HCT116 (cell line): ENCODE measurements around the gene RP9. TPM values are rescaled to one million over a fixed set of nuclear protein-coding genes. Genes with fewer than 3 reads are reported as not detected.

Experiments
- ATAC-seq: fragments of 200-7000 bp; cut with Tn5 transposase; 2 replicates; pipeline ENCODE4 v1.9.1; 2020; ENCODE audit warnings: mild to moderate bottlenecking, moderate library complexity
- BruUV-seq: library from RNA; stranded (reverse); fragments of 400-500 nt; replicated peaks from 2 replicates; lab custom pipeline; 2021; lab: Mats Ljungman, UMichigan
- CTCF ChIA-PET: fragments of 300-600 bp; sonication (Branson Sonifier 250); formaldehyde crosslinking; loops from one replicate; lab custom pipeline; 2021; ENCODE audit warnings: antibody characterized with exemption; lab: Charles Lee
- POLR2A ChIA-PET: fragments of 300-600, 350-600 bp; sonication (Branson Sonifier 250); formaldehyde crosslinking; loops from one replicate; lab custom pipeline; 2021; ENCODE audit warnings: antibody characterized with exemption; lab: Charles Lee
- RAD21 ChIA-PET, 2 experiments: fragments of 300-600 bp; sonication (Branson Sonifier 250); formaldehyde crosslinking; loops; one replicate each; lab custom pipeline; 2023; ENCODE audit warnings: low total read pairs in 2 of 2; ENCODE audit not compliant: uncharacterized antibody in 2 of 2, unreplicated experiment in 2 of 2, low non-redundant PET in 1 of 2; lab: Charles Lee
- DNase-seq: peaks from one replicate; pipeline ENCODE4 v3.0.0-alpha.2; 2010; ENCODE audit warnings: low read depth, low spot score
- H2AFZ ChIP-seq: fragments of 200-600 bp; shearing (Covaris generic), sonication (generic); 2 replicates; pipeline ENCODE4 v1.6.1; 2017; ENCODE audit warnings: low read depth, mixed run types, mixed read lengths, antibody characterized with exemption, low read length; ENCODE audit not compliant: poor library complexity, severe bottlenecking
- H3K27ac ChIP-seq: 2 replicates; pipeline ENCODE4 v1.5.1; 2012; ENCODE audit warnings: low read depth, low read length
- H3K27me3 ChIP-seq: fragments of 200-600 bp; sonication (generic); 2 replicates; pipeline ENCODE4 v1.6.1; 2016; ENCODE audit warnings: mixed run types, low read length, mixed read lengths; ENCODE audit not compliant: insufficient read depth
- H3K36me3 ChIP-seq, 2 experiments: fragments of 200-500 bp in 1 of 2; fragments of 200-600 bp in 1 of 2; sonication (Bioruptor generic) in 1 of 2; sonication (generic) in 1 of 2; 2 replicates each; pipeline versions ENCODE4 v1.5.1 to v1.6.1; 2014 to 2016; ENCODE audit warnings: low read length in 2 of 2, inconsistent platforms in 1 of 2, mixed read lengths in 1 of 2, mixed run types in 1 of 2; ENCODE audit not compliant: insufficient read depth in 2 of 2, control insufficient read depth in 1 of 2
- H3K4me1 ChIP-seq, 2 experiments: fragments of 200-600 bp in 1 of 2; sonication (generic) in 1 of 2; 2 replicates each; pipeline versions ENCODE4 v1.5.1 to v1.6.1; 2012 to 2017; ENCODE audit warnings: low read length in 2 of 2, inconsistent platforms in 1 of 2, mild to moderate bottlenecking in 1 of 2, mixed read lengths in 1 of 2, mixed run types in 1 of 2, moderate library complexity in 1 of 2; ENCODE audit not compliant: insufficient read depth in 2 of 2, control insufficient read depth in 1 of 2
- H3K4me2 ChIP-seq: fragments of 200-600 bp; sonication (generic); 2 replicates; pipeline ENCODE4 v1.6.1; 2017; ENCODE audit warnings: mixed run types, low read length, mixed read lengths
- H3K4me3 ChIP-seq, 2 experiments: fragments of 200-600 bp in 1 of 2; sonication (generic) in 1 of 2; replicated peaks in 1 of 2; 2 replicates each; pipeline ENCODE4 v1.5.1; 2011 to 2016; ENCODE audit warnings: low read length in 2 of 2, control low read depth in 1 of 2, low read depth in 1 of 2, mild to moderate bottlenecking in 1 of 2, mixed read lengths in 1 of 2, mixed run types in 1 of 2
- H3K79me2 ChIP-seq: fragments of 200-600 bp; sonication (generic); 2 replicates; pipeline ENCODE4 v1.6.1; 2017; ENCODE audit warnings: mild to moderate bottlenecking, mixed run types, low read length, moderate library complexity, mixed read lengths; ENCODE audit not compliant: insufficient read depth
- H3K9ac ChIP-seq: fragments of 200-600 bp; sonication (generic); 2 replicates; pipeline ENCODE4 v1.6.1; 2016; ENCODE audit warnings: low read length, mixed read lengths
- H3K9me2 ChIP-seq: fragments of 200-600 bp; sonication (generic), shearing (Covaris generic); 2 replicates; pipeline ENCODE4 v1.6.1; 2017; ENCODE audit warnings: mixed run types, mild to moderate bottlenecking, moderate library complexity; ENCODE audit not compliant: insufficient read depth
- H3K9me3 ChIP-seq, 2 experiments: fragments of 200-500 bp in 1 of 2; fragments of 200-600 bp in 1 of 2; sonication (Bioruptor generic) in 1 of 2; sonication (generic) in 1 of 2; 2 replicates each; pipeline ENCODE4 v1.6.1; 2014 to 2017; ENCODE audit warnings: low read length in 2 of 2, mixed read lengths in 2 of 2, inconsistent platforms in 1 of 2, low read depth in 1 of 2, mild to moderate bottlenecking in 1 of 2, mixed run types in 1 of 2, moderate library complexity in 1 of 2; ENCODE audit not compliant: control insufficient read depth in 1 of 2, insufficient read depth in 1 of 2
- H4K20me1 ChIP-seq: fragments of 200-600 bp; sonication (generic), shearing (Covaris generic); 2 replicates; pipeline ENCODE4 v1.6.1; 2017; ENCODE audit warnings: mixed run types, mild to moderate bottlenecking, moderate library complexity; ENCODE audit not compliant: insufficient read depth
- CBX3 ChIP-seq: IDR thresholded peaks from 2 replicates; pipeline ENCODE4 v1.6.1; 2012; ENCODE audit warnings: low read depth
- EZH2phosphoT487 ChIP-seq: fragments of 200-600 bp; IDR thresholded peaks from 2 replicates; pipeline ENCODE4 v1.6.1; 2018; ENCODE audit warnings: antibody characterized with exemption, borderline replicate concordance
- SIN3A ChIP-seq: IDR thresholded peaks from 2 replicates; pipeline ENCODE4 v1.6.1; 2012; ENCODE audit warnings: low read depth
- SRF ChIP-seq: IDR thresholded peaks from 2 replicates; pipeline ENCODE4 v1.6.1; 2012; ENCODE audit warnings: low read depth
- YY1 ChIP-seq: IDR thresholded peaks from 2 replicates; pipeline ENCODE4 v1.6.1; 2011; ENCODE audit warnings: low read length, low read depth, moderate library complexity, mild to moderate bottlenecking; ENCODE audit not compliant: insufficient replicate concordance; ENCODE audit errors: extremely low read depth
- ZFX ChIP-seq: fragments of 450-650 bp; IDR thresholded peaks from 2 replicates; pipeline ENCODE4 v1.6.1; 2017
- intact Hi-C: fragments of 100-400 bp; cut with micrococcal nuclease; formaldehyde crosslinking; loops from 2 replicates; pipeline ENCODE4 v1.10.0; 2022
- total RNA-seq: library from RNA; stranded (reverse); gene quantifications from one replicate; pipeline ENCODE4 v1.2.1, GENCODE V29; 2021; ENCODE audit not compliant: unreplicated experiment
- TF ChIP-seq, protein P1 (sequence below), 3 experiments: fragments of 200-600 bp in 1 of 3; sonication (generic) in 1 of 3; IDR thresholded peaks in 2 of 3; conservative IDR thresholded peaks in 1 of 3; 2 replicates each; pipeline ENCODE4 v1.5.1; 2012 to 2017; ENCODE audit warnings: low read depth in 2 of 3, low read length in 2 of 3, antibody characterized with exemption in 1 of 3, borderline replicate concordance in 1 of 3, control low read depth in 1 of 3, mild to moderate bottlenecking in 1 of 3, mixed read lengths in 1 of 3, mixed run types in 1 of 3, moderate library complexity in 1 of 3; ENCODE audit not compliant: insufficient read depth in 1 of 3
- TF ChIP-seq, protein P2 (sequence below): IDR thresholded peaks from 2 replicates; pipeline ENCODE4 v1.6.1; 2011; ENCODE audit warnings: mild to moderate bottlenecking, low read length, moderate library complexity; ENCODE audit not compliant: insufficient replicate concordance; ENCODE audit errors: extremely low read depth
- TF ChIP-seq, protein P3 (sequence below): IDR thresholded peaks from 2 replicates; pipeline ENCODE4 v1.6.1; 2012; ENCODE audit warnings: low read depth

RP9 gene
- total RNA-seq, 1 experiment from 2014 or later, result 14.2 TPM

DNA sequence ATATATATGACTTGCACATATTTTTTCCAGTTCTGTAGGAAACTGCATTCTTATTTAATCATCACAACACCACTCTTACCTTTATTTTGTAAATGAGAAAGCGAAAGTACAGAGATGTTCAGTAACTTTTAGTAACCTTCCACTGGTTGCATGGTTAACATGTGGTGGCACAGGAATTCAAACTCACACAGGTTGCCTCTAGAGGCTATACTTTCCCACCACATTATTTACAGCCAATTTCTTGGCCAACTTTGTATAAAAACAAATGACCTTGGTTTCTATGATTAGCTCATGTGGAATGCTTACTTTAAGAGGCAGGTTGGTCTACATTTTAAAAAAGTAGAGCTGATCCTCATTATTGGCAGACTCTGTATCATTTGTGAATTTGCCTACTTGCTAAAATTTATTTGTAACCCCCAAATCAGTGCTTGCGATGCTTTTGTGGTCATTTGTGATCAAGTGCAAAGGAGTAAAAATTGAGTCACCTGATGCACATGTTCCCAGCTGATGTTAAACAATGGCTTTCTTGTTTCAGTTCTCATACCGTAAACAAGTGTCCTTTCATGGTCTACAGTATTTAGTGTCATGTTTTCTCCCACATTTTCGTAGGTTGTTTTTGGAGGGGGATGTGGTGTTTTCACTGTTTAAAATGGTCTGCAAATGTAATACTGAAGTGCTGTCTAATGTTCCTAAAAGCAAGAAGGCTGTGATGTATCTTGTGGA, 35.0 kb upstream of the RP9 start (continued):
- TF ChIP-seq, protein P1, sequence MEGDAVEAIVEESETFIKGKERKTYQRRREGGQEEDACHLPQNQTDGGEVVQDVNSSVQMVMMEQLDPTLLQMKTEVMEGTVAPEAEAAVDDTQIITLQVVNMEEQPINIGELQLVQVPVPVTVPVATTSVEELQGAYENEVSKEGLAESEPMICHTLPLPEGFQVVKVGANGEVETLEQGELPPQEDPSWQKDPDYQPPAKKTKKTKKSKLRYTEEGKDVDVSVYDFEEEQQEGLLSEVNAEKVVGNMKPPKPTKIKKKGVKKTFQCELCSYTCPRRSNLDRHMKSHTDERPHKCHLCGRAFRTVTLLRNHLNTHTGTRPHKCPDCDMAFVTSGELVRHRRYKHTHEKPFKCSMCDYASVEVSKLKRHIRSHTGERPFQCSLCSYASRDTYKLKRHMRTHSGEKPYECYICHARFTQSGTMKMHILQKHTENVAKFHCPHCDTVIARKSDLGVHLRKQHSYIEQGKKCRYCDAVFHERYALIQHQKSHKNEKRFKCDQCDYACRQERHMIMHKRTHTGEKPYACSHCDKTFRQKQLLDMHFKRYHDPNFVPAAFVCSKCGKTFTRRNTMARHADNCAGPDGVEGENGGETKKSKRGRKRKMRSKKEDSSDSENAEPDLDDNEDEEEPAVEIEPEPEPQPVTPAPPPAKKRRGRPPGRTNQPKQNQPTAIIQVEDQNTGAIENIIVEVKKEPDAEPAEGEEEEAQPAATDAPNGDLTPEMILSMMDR (IDR thresholded peaks at IDR 0.05 in 2 of 3, conservative IDR thresholded peaks at IDR 0.05 in 1 of 3; ENCODE audit: borderline replicate concordance in 1 of 3, insufficient read depth in 1 of 3, low read depth in 2 of 3, low read length in 2 of 3), result no peak
- TF ChIP-seq SIN3A (no peak), SRF (no peak), EZH2phosphoT487 (no peak), ZFX (no peak)
- TF ChIP-seq, protein P2, sequence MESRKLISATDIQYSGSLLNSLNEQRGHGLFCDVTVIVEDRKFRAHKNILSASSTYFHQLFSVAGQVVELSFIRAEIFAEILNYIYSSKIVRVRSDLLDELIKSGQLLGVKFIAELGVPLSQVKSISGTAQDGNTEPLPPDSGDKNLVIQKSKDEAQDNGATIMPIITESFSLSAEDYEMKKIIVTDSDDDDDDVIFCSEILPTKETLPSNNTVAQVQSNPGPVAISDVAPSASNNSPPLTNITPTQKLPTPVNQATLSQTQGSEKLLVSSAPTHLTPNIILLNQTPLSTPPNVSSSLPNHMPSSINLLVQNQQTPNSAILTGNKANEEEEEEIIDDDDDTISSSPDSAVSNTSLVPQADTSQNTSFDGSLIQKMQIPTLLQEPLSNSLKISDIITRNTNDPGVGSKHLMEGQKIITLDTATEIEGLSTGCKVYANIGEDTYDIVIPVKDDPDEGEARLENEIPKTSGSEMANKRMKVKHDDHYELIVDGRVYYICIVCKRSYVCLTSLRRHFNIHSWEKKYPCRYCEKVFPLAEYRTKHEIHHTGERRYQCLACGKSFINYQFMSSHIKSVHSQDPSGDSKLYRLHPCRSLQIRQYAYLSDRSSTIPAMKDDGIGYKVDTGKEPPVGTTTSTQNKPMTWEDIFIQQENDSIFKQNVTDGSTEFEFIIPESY, result no peak

DNA sequence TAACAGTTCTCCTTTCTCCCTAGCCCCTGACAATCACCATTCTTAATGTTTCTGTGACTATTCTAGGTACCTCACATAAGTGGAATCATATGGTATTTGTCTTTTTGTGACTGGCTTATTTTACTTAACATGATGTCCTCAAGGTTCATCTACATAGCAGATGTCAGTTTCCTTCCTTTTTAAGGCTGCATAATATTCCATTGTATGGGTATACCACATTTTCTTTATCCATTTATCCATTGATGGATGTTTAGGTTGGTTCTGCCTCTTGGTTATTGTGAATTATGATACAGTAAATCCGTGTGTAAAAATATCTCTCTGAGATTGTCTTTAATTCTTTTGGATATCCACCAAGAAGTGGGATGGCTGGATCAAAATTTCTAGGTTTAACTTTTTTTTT, 33.4 kb upstream of the RP9 start:
- no peak overlapping the region for H3K9ac ChIP-seq
- no peaks in the 10 kb centered on the region for H3K79me2 ChIP-seq
- H4K20me1 ChIP-seq, result no peaks in the 10 kb centered on the region
- H3K4me2 ChIP-seq, result no peak overlapping the region
- no peak overlapping the region for H3K4me3 ChIP-seq
- H3K27me3 ChIP-seq, result no peaks in the 10 kb centered on the region
- DNase-seq, result no peak
- no peak for ATAC-seq
- no peak overlapping the region for H3K27ac ChIP-seq
- intact Hi-C loops, result no loop called here
- no peaks in the 10 kb centered on the region for H3K9me2 ChIP-seq
- RAD21 ChIA-PET, result no interaction called here
- CTCF ChIA-PET, result no interaction called here
- no peaks in the 10 kb centered on the region for H3K36me3 ChIP-seq
- POLR2A ChIA-PET, result no interaction called here
- TF ChIP-seq, protein P2, result no peak
- TF ChIP-seq CBX3 (no peak), YY1 (no peak)
- TF ChIP-seq, protein P3, sequence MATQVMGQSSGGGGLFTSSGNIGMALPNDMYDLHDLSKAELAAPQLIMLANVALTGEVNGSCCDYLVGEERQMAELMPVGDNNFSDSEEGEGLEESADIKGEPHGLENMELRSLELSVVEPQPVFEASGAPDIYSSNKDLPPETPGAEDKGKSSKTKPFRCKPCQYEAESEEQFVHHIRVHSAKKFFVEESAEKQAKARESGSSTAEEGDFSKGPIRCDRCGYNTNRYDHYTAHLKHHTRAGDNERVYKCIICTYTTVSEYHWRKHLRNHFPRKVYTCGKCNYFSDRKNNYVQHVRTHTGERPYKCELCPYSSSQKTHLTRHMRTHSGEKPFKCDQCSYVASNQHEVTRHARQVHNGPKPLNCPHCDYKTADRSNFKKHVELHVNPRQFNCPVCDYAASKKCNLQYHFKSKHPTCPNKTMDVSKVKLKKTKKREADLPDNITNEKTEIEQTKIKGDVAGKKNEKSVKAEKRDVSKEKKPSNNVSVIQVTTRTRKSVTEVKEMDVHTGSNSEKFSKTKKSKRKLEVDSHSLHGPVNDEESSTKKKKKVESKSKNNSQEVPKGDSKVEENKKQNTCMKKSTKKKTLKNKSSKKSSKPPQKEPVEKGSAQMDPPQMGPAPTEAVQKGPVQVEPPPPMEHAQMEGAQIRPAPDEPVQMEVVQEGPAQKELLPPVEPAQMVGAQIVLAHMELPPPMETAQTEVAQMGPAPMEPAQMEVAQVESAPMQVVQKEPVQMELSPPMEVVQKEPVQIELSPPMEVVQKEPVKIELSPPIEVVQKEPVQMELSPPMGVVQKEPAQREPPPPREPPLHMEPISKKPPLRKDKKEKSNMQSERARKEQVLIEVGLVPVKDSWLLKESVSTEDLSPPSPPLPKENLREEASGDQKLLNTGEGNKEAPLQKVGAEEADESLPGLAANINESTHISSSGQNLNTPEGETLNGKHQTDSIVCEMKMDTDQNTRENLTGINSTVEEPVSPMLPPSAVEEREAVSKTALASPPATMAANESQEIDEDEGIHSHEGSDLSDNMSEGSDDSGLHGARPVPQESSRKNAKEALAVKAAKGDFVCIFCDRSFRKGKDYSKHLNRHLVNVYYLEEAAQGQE, result no peak
- TF ChIP-seq, all 23 proteins: peak for 0
- Histone ChIP-seq H2AFZ (no peak overlapping the region), H3K4me1 (no peaks in the 10 kb centered on the region), H3K9me3 (no peaks in the 10 kb centered on the region)
- no TSS peak for BruUV-seq
